ENCODE data around the gene DDAH1.

GRCh38 chr1:85334962-85335361 lies 130.0 kb downstream of the DDAH1 start:
- TF ChIP-seq CTCF (IDR thresholded peaks at IDR 0.05; ENCODE audit: borderline replicate concordance, extremely low read depth, low read length, poor library complexity, severe bottlenecking): no peak
- no peak for TF ChIP-seq EZH2 (IDR thresholded peaks at IDR 0.05; ENCODE audit: borderline replicate concordance, low read depth, low read length, severe bottlenecking)
